ENCODE measurements around the gene ATRX. TPM values are rescaled to one million over a fixed set of nuclear protein-coding genes. Genes with fewer than 3 reads are reported as not detected.
"Not testable (repeated sequence)": the region's sequence is repeated elsewhere in the genome, so short reads cannot be mapped to it uniquely, and the experiment has no call there.

The ATRX gene
- total and polyA plus RNA-seq, 3 donors from 2014 or later: 4.1 to 104 (median 84.4) TPM

- no peak for DNase-seq
- no peak overlapping the region for H3K4me3 ChIP-seq
- 44 to 58% methylated on average over 2 of the region's 2 CpGs for WGBS, 2 donors
- no peaks in the 10 kb centered on the region for H3K4me1 ChIP-seq
- no peaks in the 10 kb centered on the region for H3K27me3 ChIP-seq
- no peaks in the 10 kb centered on the region for H3K36me3 ChIP-seq (ENCODE audit: low read depth, missing control alignments)
- no peak for TF ChIP-seq POLR2A (IDR thresholded peaks at IDR 0.05)
- TF ChIP-seq CTCF (IDR thresholded peaks at IDR 0.05): no peak
- intact Hi-C loops (cut with DNase I; ENCODE audit: low total_unique reads): no loop called here
- H3K27ac ChIP-seq: no peak overlapping the region
- no peaks in the 10 kb centered on the region for H3K9me3 ChIP-seq
These were observed 94.1 kb downstream of the ATRX start for GRCh38 chrX:77691916-77692315.

GRCh38 chrX:77689376-77689775, 96.6 kb downstream of the ATRX start:
- 47 to 70% methylated on average over 1 of the region's 1 CpG for WGBS, 2 donors
- intact Hi-C loops (cut with DNase I; ENCODE audit: low total_unique reads): no loop called here
- no peak for DNase-seq

GRCh38 chrX:77685683-77686082, 100.3 kb downstream of the ATRX start:
- 100% methylated on average over 1 of the region's 1 CpG for WGBS, 2 donors
- H3K27me3 ChIP-seq; H3K36me3 ChIP-seq (ENCODE audit: low read depth, missing control alignments); H3K9me3 ChIP-seq; intact Hi-C loops (cut with DNase I; ENCODE audit: low total_unique reads); H3K4me3 ChIP-seq; H3K27ac ChIP-seq; H3K4me1 ChIP-seq; DNase-seq: not testable (repeated sequence)

More at GRCh38 chrX:77689376-77689775, 96.6 kb downstream of the ATRX start:
- H3K36me3 ChIP-seq (ENCODE audit: low read depth, missing control alignments): no peaks in the 10 kb centered on the region
- no peaks in the 10 kb centered on the region for H3K9me3 ChIP-seq
- TF ChIP-seq CTCF (IDR thresholded peaks at IDR 0.05) (no peak), POLR2A (IDR thresholded peaks at IDR 0.05) (no peak)
- no peak overlapping the region for H3K4me3 ChIP-seq
- H3K27ac ChIP-seq: no peak overlapping the region
- no peaks in the 10 kb centered on the region for H3K27me3 ChIP-seq
- H3K4me1 ChIP-seq: no peaks in the 10 kb centered on the region

GRCh38 chrX:77679144-77679543, 106.9 kb downstream of the ATRX start:
- Histone ChIP-seq H3K27ac (no peak overlapping the region), H3K4me3 (no peak overlapping the region), H3K27me3 (no peaks in the 10 kb centered on the region), H3K36me3 (ENCODE audit: low read depth, missing control alignments) (no peaks in the 10 kb centered on the region), H3K4me1 (no peaks in the 10 kb centered on the region), H3K9me3 (no peaks in the 10 kb centered on the region)
- WGBS, 2 donors: 86 to 95% methylated on average over 1 of the region's 1 CpG
- TF ChIP-seq POLR2A (IDR thresholded peaks at IDR 0.05) (no peak), CTCF (IDR thresholded peaks at IDR 0.05) (no peak)
- intact Hi-C loops (cut with DNase I; ENCODE audit: low total_unique reads): no loop called here
- no peak for DNase-seq

GRCh38 chrX:77675986-77676385, 110.0 kb downstream of the ATRX start:
- no peak for TF ChIP-seq CTCF (IDR thresholded peaks at IDR 0.05)
- TF ChIP-seq POLR2A (IDR thresholded peaks at IDR 0.05): no peak
- Histone ChIP-seq H3K4me1 (no peaks in the 10 kb centered on the region), H3K27me3 (no peaks in the 10 kb centered on the region), H3K9me3 (no peaks in the 10 kb centered on the region), H3K36me3 (ENCODE audit: low read depth, missing control alignments) (no peaks in the 10 kb centered on the region), H3K27ac (no peak overlapping the region), H3K4me3 (no peak overlapping the region)
- intact Hi-C loops (cut with DNase I; ENCODE audit: low total_unique reads): no loop called here
- no peak for DNase-seq
- 93 to 96% methylated on average over 3 of the region's 3 CpGs for WGBS, 2 donors

All from testis (tissue), 3 donors.